Psoas muscle (tissue), 8 donors: Measurements from ENCODE around the gene C14orf132. TPM values are rescaled to one million over a fixed set of nuclear protein-coding genes. Genes with fewer than 3 reads are reported as not detected.

Experiments used
- ATAC-seq, 4 donors: fragments of 200-7000 bp; cut with Tn5 transposase; one replicate each; pipeline ENCODE4 v1.9.1; 2020; ENCODE audit warnings: moderate library complexity in 3 of 4, mild to moderate bottlenecking in 2 of 4
- DNase-seq, 2 donors: peaks; one replicate each; pipeline ENCODE4 v3.0.0-alpha.2; 2020
- H3K27ac ChIP-seq: fragments of 200-600 bp; one replicate; pipeline ENCODE4 v1.8.0; 2022
- H3K27me3 ChIP-seq, 3 donors: fragments of 200-600 bp in 1 of 3; one replicate each; pipeline versions ENCODE4 v1.6.1 to v1.8.0; 2013 to 2022; ENCODE audit warnings: low read length in 2 of 3, mild to moderate bottlenecking in 2 of 3, moderate library complexity in 1 of 3; ENCODE audit not compliant: insufficient read depth in 3 of 3
- H3K36me3 ChIP-seq, 2 donors: fragments of 200-600 bp in 1 of 2; one replicate each; pipeline versions ENCODE4 v1.6.1 to v1.8.0; 2013 to 2022; ENCODE audit warnings: low read depth in 1 of 2, mild to moderate bottlenecking in 1 of 2, moderate library complexity in 1 of 2; ENCODE audit not compliant: insufficient read depth in 1 of 2
- H3K4me1 ChIP-seq: fragments of 200-600 bp; one replicate; pipeline ENCODE4 v1.8.0; 2022
- H3K4me3 ChIP-seq: fragments of 200-600 bp; one replicate; pipeline ENCODE4 v1.8.0; 2022; ENCODE audit warnings: mild to moderate bottlenecking
- H3K9me3 ChIP-seq: fragments of 200-600 bp; one replicate; pipeline ENCODE4 v1.8.0; 2022
- WGBS, 3 donors: extraction: QIAGEN DNeasy Blood & Tissue Kit; methylation state at CpG; one replicate each; pipeline versions ENCODE4 v1.1.6 to v1.1.7; 2013; 5-methylcytosine and 5-hydroxymethylcytosine counted together
- intact Hi-C, 2 donors: fragments of 100-400 bp; cut with DNase I; formaldehyde crosslinking; loops; one replicate each; pipeline versions ENCODE4 v1.11.0 to v1.14.2; 2022
- polyA plus RNA-seq, 3 donors: library from polyadenylated mRNA; stranded (reverse); fragments of 200-250 nt; gene quantifications; one replicate each; pipeline ENCODE4 v1.2.3, GENCODE V29; 2013
- total RNA-seq, 4 donors: library from RNA; stranded (reverse); fragmentation: NEBNext Ultra II Directional in 2 of 4; extraction: Animal tissue kit (Norgen Biotek cat#: 25700) in 2 of 4; gene quantifications; one replicate each; pipeline versions ENCODE4 v1.2.1 to v1.2.4, GENCODE V29; 2021 to 2023
- TF ChIP-seq, protein P1 (sequence below): fragments of 200-600 bp; IDR thresholded peaks from one replicate; pipeline ENCODE4 v1.8.0; 2022; ENCODE audit warnings: antibody characterized with exemption
- donor health status: healthy with polysubstance abuse.
- donor health status: DM: no; HTN: no; CAD: no; lungs with moderate emphysema.
- donor health status: Bipolar disorder and iron deficiency.
- donor health status: healthy.
- donor health status: DM: yes; HTN: yes; CAD: no.
- donor health status: DM: no; HTN: no; CAD: no.
- donor health status: DM: no; HTN: no; CAD: no.
- donor health status: DM: yes; HTN: yes; CAD: no.

C14orf132 gene
- total and polyA plus RNA-seq, 7 donors = 0.57 to 5.3 (median 0.86) TPM

DNA sequence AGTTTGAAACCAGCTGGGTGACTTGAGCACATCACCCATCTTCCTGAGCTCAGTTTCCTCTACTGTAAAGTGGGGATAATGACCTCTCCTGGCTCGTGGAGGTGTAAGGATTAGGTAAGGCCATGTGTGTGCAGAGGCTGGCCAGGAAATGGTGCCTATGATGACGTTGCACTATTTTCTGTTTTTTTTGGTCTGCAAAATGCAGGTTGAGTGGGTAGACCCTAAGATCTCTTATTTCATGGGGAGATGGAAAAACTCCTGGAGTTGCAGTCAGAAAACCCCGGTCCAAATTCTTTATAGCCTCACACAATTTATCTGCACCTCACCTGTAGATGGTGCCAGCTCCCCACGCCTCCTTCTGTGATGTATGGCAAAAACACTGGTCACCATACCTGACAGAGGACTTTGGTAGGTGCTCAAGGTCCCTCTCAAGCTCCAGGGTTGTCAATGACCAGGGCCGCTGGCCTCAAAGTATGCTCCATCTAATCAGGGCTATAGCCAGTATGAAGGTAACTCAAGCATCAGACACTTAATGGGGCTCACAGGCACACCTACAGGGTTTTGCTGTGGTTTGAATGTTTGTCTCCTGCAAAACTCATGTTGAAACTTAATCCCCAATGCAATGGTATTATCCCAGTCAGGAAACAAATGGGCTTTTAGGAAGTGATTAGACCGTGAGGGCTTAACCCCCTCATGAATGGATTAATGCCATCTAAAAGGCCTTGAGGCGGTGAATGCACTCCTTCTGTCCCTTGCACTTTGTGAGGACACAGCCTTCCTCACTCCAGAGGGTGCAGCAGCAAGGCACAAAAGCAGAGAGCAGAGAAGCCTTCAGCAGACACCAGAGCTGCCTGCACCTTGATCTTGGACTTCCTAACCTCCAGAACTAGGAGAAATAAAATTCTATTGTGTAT, 17.6 kb downstream of the C14orf132 start:
- TF ChIP-seq, protein P1, sequence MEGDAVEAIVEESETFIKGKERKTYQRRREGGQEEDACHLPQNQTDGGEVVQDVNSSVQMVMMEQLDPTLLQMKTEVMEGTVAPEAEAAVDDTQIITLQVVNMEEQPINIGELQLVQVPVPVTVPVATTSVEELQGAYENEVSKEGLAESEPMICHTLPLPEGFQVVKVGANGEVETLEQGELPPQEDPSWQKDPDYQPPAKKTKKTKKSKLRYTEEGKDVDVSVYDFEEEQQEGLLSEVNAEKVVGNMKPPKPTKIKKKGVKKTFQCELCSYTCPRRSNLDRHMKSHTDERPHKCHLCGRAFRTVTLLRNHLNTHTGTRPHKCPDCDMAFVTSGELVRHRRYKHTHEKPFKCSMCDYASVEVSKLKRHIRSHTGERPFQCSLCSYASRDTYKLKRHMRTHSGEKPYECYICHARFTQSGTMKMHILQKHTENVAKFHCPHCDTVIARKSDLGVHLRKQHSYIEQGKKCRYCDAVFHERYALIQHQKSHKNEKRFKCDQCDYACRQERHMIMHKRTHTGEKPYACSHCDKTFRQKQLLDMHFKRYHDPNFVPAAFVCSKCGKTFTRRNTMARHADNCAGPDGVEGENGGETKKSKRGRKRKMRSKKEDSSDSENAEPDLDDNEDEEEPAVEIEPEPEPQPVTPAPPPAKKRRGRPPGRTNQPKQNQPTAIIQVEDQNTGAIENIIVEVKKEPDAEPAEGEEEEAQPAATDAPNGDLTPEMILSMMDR = no peak
- ATAC-seq (no peak), DNase-seq (no peak)
- no peak overlapping the region for H3K4me3 ChIP-seq
- 75 to 85% (median 78%) methylated on average over 7 of the region's 7 CpGs for WGBS, 3 donors
- no peak overlapping the region for H3K27ac ChIP-seq
- peaks cover 0 to 5% (median 0%) of the 10 kb centered on the region in 3 donors for H3K27me3 ChIP-seq
- no peaks in the 10 kb centered on the region for H3K9me3 ChIP-seq
- no peaks in the 10 kb centered on the region for H3K4me1 ChIP-seq
- intact Hi-C loops = no loop called here
- no peaks in the 10 kb centered on the region for H3K36me3 ChIP-seq

DNA sequence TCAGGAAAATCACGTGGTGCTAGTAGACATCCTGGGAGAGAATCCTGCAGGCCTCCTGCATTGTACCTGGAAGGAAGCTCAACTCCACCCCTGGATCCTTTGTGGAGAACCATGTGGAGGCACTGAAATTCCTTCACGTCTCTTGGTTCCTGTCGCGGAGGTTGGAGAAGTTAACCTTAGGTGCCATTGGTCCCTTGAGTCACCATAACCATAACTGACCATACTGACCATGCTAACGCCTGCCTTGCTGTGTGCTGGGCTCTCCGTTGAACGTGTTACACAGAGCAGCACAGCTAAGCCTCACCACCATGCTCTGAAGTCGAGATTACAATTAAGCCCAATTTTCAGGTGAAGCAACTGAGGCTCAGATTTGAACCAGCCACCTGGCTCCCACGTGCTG, 18.6 kb downstream of the C14orf132 start:
- Histone ChIP-seq H3K27me3 (peaks cover 0 to 4% (median 0%) of the 10 kb centered on the region in 3 donors), H3K27ac (no peak overlapping the region), H3K36me3 (no peaks in the 10 kb centered on the region), H3K4me1 (no peaks in the 10 kb centered on the region), H3K4me3 (no peak overlapping the region), H3K9me3 (no peaks in the 10 kb centered on the region)
- DNase-seq (no peak), ATAC-seq (no peak)
- TF ChIP-seq, protein P1 = no peak
- 92 to 97% (median 93%) methylated on average over 9 of the region's 9 CpGs for WGBS, 3 donors
- intact Hi-C loops = no loop called here

DNA sequence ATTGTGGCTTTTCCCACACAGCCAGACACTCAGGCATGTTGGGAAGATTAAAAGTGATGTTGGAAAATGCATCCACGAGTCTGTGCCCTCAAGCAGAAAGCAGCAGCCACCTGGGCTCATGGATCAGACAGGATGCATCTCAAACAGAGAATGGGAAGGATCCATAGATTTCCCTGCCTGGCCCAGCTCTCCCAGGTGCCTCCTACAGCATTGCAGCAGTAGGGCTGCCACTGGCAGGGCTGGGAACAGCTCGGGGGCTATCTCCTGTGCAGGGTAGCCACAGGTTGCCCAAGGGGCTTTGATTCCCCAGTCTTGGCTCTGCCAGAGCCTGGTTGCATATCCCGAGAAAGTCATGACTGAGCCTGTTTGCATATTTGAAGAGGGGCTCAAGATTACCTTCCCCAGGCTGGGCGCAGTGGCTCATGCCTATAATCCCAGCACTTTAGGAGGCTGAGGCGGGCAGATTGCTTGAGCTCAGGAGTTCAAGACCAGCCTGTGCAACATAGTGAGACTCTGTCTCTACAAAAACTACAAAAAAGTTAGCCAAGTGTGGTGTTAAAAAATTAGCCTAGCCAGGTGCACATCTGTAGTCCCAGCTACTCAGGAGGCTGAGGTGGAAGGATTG, 19.5 kb downstream of the C14orf132 start:
- Histone ChIP-seq H3K4me1 (no peaks in the 10 kb centered on the region), H3K27ac (no peak overlapping the region), H3K27me3 (peaks cover 0 to 3% (median 0%) of the 10 kb centered on the region in 3 donors), H3K9me3 (no peaks in the 10 kb centered on the region), H3K36me3 (no peaks in the 10 kb centered on the region), H3K4me3 (no peak overlapping the region)
- intact Hi-C loops = no loop called here
- TF ChIP-seq, protein P1 = no peak
- 84 to 89% (median 86%) methylated on average over 5 of the region's 5 CpGs for WGBS, 3 donors
- DNase-seq (no peak), ATAC-seq (no peak)

DNA sequence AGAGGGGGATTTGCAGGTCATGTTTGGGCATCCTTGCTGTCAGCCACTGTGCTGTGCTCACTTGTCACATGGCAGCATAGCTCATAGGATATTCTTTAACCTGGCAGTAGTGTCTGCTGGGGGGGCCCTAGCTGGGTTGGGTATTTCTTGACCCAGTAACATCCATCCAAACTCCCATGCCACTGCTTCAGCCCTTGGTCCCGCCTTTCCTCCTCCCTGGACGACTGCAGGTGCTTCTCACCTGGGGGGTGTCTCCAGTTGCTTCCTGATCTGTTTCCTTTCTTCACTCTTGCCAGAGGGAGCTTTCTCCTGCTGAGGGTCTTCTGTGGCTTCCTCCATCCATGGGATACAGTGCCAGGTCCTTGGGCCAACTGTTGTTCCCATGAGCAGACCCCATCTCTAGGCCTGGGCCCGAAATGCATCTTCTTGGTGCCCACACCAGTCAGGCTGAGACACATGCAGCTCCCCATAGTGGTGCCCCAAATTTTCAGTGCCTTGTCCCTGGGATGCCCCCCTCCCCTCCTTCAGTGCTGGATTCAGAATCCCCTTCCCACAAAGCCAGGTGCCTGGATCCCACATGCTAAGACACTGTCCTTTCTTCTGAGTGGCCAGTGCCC, 20.5 kb downstream of the C14orf132 start:
- Histone ChIP-seq H3K36me3 (no peaks in the 10 kb centered on the region), H3K9me3 (no peaks in the 10 kb centered on the region), H3K4me3 (no peak overlapping the region), H3K4me1 (no peaks in the 10 kb centered on the region), H3K27ac (no peak overlapping the region), H3K27me3 (no peaks in the 10 kb centered on the region)
- no peak for DNase-seq
- no peak for ATAC-seq
- intact Hi-C loops = no loop called here
- WGBS, 3 donors = 82 to 97% (median 85%) methylated on average over 3 of the region's 3 CpGs
- TF ChIP-seq, protein P1 = no peak
